ENCODE measurements around the gene PGF. TPM values are rescaled to one million over a fixed set of nuclear protein-coding genes. Genes with fewer than 3 reads are reported as not detected.

PGF gene
- total and polyA plus RNA-seq, 4 donors = 3.0 to 10.0 (median 6.8) TPM

DNA sequence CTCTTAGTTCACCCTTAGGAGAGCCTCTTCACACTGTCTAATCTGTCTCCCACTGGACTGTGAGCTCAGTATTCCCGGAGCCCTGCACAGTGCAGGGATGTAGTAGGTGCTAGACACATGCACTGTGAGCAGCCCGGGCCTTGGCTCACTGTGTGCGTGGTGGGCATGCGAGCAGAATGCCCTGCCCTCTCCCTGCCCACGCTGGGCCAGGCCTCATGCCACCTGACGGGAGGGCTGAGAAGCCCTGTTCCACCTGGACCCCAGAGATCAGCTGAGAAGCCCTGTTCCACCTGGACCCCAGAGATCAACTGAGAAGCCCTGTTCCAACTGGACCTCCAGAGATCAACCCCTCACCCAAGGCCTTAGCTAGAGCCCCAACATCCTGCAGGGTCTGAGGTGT, 43.3 kb downstream of the PGF start:
- Histone ChIP-seq H3K4me1 (ENCODE audit: control insufficient read depth in 5 of 5, insufficient read depth in 5 of 5, low read length in 5 of 5) (peaks cover 0 to 24% (median 6%) of the 10 kb centered on the region in 5 donors), H3K27ac (ENCODE audit: low read depth in 1 of 2, low read length in 1 of 2) (no peak overlapping the region), H3K9me3 (ENCODE audit: control insufficient read depth in 4 of 4, insufficient read depth in 3 of 4, low read length in 3 of 4) (no peaks in the 10 kb centered on the region), H3K9ac (ENCODE audit: insufficient read depth in 1 of 2, low read length in 2 of 2) (no peak overlapping the region), H3K27me3 (ENCODE audit: control insufficient read depth in 3 of 3, insufficient read depth in 3 of 3, low read length in 2 of 3) (no peaks in the 10 kb centered on the region), H3K36me3 (ENCODE audit: control insufficient read depth in 4 of 4, insufficient read depth in 4 of 4, low read length in 4 of 4) (no peaks in the 10 kb centered on the region), H3K4me3 (no peak overlapping the region)
- ATAC-seq (ENCODE audit: insufficient read depth, low FRiP score) (no peak), DNase-seq (no peak)
- 90 to 94% methylated on average over 6 of the region's 6 CpGs for WGBS, 2 donors
- TF ChIP-seq, protein P1, sequence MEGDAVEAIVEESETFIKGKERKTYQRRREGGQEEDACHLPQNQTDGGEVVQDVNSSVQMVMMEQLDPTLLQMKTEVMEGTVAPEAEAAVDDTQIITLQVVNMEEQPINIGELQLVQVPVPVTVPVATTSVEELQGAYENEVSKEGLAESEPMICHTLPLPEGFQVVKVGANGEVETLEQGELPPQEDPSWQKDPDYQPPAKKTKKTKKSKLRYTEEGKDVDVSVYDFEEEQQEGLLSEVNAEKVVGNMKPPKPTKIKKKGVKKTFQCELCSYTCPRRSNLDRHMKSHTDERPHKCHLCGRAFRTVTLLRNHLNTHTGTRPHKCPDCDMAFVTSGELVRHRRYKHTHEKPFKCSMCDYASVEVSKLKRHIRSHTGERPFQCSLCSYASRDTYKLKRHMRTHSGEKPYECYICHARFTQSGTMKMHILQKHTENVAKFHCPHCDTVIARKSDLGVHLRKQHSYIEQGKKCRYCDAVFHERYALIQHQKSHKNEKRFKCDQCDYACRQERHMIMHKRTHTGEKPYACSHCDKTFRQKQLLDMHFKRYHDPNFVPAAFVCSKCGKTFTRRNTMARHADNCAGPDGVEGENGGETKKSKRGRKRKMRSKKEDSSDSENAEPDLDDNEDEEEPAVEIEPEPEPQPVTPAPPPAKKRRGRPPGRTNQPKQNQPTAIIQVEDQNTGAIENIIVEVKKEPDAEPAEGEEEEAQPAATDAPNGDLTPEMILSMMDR (IDR thresholded peaks at IDR 0.05; ENCODE audit: control extremely low read depth, extremely low read depth) = no peak

DNA sequence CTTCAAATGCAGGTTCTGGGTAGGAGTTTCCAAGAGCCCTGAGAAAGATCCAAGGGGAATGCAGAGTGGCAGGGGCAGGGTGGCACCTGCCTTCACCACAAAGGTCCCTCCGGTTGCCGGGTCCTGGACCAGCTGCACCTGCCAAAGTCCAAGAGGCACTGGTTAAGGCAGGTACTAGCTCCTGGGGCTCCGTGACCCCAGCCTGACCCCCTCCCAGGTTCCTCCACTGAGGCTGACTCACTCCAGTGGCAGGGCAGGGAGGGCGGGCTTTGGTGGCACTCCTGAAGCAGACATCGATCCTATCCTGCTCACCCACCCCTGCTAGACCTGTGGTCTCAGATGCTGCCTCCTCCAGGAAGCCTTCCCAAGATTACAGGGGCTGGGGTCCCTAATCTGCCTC, 43.7 kb downstream of the PGF start:
- no peak overlapping the region for H3K9ac ChIP-seq (ENCODE audit: insufficient read depth in 1 of 2, low read length in 2 of 2)

DNA sequence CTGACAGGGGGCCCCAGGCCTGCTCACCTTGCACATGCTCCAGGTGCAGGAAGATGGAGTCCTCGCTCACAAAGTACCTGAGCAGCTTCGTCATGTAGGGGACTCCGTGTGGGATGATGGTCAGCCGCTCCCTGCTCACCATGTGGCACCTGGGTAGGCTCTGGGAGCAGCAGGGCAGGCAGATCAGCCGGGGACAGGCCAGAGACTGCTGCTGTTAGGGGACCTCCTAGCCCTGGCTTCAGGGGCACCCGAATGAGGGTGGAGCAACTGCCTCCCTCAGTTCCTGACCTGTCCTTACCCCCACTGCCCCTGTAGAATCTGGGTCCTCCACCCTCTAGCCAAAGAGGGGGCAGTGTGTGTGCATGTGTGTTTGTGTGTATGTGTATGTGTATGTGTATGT, 44.2 kb downstream of the PGF start:
- Histone ChIP-seq H3K4me3 (no peak overlapping the region), H3K27me3 (ENCODE audit: control insufficient read depth in 3 of 3, insufficient read depth in 3 of 3, low read length in 2 of 3) (no peaks in the 10 kb centered on the region), H3K9ac (ENCODE audit: insufficient read depth in 1 of 2, low read length in 2 of 2) (no peak overlapping the region), H3K4me1 (ENCODE audit: control insufficient read depth in 5 of 5, insufficient read depth in 5 of 5, low read length in 5 of 5) (peaks cover 0 to 21% (median 7%) of the 10 kb centered on the region in 5 donors), H3K27ac (ENCODE audit: low read depth in 1 of 2, low read length in 1 of 2) (no peak overlapping the region), H3K9me3 (ENCODE audit: control insufficient read depth in 4 of 4, insufficient read depth in 3 of 4, low read length in 3 of 4) (no peaks in the 10 kb centered on the region), H3K36me3 (ENCODE audit: control insufficient read depth in 4 of 4, insufficient read depth in 4 of 4, low read length in 4 of 4) (peaks cover 0 to 5% (median 1%) of the 10 kb centered on the region in 4 donors)
- DNase-seq (no peak), ATAC-seq (ENCODE audit: insufficient read depth, low FRiP score) (no peak)
- WGBS, 2 donors = 93 to 94% methylated on average over 6 of the region's 6 CpGs
- TF ChIP-seq, protein P1 (IDR thresholded peaks at IDR 0.05; ENCODE audit: control extremely low read depth, extremely low read depth) = no peak

More for the DNA sequence above, 43.7 kb downstream of the PGF start:
- H3K9me3 ChIP-seq (ENCODE audit: control insufficient read depth in 4 of 4, insufficient read depth in 3 of 4, low read length in 3 of 4) = no peaks in the 10 kb centered on the region
- H3K36me3 ChIP-seq (ENCODE audit: control insufficient read depth in 4 of 4, insufficient read depth in 4 of 4, low read length in 4 of 4) = peaks cover 0 to under 1% (median 0%) of the 10 kb centered on the region in 4 donors
- H3K27ac ChIP-seq (ENCODE audit: low read depth in 1 of 2, low read length in 1 of 2) = no peak overlapping the region
- no peak for DNase-seq
- 87 to 97% methylated on average over 5 of the region's 5 CpGs for WGBS, 2 donors
- TF ChIP-seq, protein P1 (IDR thresholded peaks at IDR 0.05; ENCODE audit: control extremely low read depth, extremely low read depth) = no peak
- H3K4me3 ChIP-seq = no peak overlapping the region
- peaks cover 0 to 22% (median 7%) of the 10 kb centered on the region in 5 donors for H3K4me1 ChIP-seq (ENCODE audit: control insufficient read depth in 5 of 5, insufficient read depth in 5 of 5, low read length in 5 of 5)
- no peak for ATAC-seq (ENCODE audit: insufficient read depth, low FRiP score)
- no peaks in the 10 kb centered on the region for H3K27me3 ChIP-seq (ENCODE audit: control insufficient read depth in 3 of 3, insufficient read depth in 3 of 3, low read length in 2 of 3)

DNA sequence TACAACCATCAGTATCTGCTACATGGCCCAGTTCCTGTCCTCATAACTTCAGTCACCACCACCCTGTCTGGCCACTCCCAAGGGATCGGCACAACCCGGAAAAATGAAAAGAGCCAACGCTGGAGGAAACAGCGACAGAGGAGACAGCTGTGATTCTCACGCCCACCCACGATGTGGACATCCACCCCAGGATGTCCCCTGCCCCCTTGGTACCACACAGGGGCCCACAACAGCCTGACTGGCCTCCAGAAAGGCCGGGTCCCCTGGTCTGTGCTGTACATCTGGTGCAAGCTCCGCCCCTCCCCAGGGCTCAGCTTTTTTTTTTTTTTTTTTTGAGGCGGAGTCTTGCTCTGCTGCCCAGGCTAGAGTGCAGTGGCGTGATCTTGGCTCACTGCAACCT, 44.8 kb downstream of the PGF start:
- H3K27ac ChIP-seq (ENCODE audit: low read depth in 1 of 2, low read length in 1 of 2) = no peak overlapping the region
- DNase-seq (no peak), ATAC-seq (ENCODE audit: insufficient read depth, low FRiP score) (no peak)
- H3K4me1 ChIP-seq (ENCODE audit: control insufficient read depth in 5 of 5, insufficient read depth in 5 of 5, low read length in 5 of 5) = peaks cover 0 to 18% (median 7%) of the 10 kb centered on the region in 5 donors
- peaks cover 0 to 5% (median 1%) of the 10 kb centered on the region in 4 donors for H3K36me3 ChIP-seq (ENCODE audit: control insufficient read depth in 4 of 4, insufficient read depth in 4 of 4, low read length in 4 of 4)
- 71 to 75% methylated on average over 7 to 10 of the region's 10 CpGs for WGBS, 2 donors
- TF ChIP-seq, protein P1 (IDR thresholded peaks at IDR 0.05; ENCODE audit: control extremely low read depth, extremely low read depth) = no peak
- no peaks in the 10 kb centered on the region for H3K9me3 ChIP-seq (ENCODE audit: control insufficient read depth in 4 of 4, insufficient read depth in 3 of 4, low read length in 3 of 4)
- no peaks in the 10 kb centered on the region for H3K27me3 ChIP-seq (ENCODE audit: control insufficient read depth in 3 of 3, insufficient read depth in 3 of 3, low read length in 2 of 3)
- no peak overlapping the region for H3K4me3 ChIP-seq
- H3K9ac ChIP-seq (ENCODE audit: insufficient read depth in 1 of 2, low read length in 2 of 2) = no peak overlapping the region
